ENCODE results near the gene PAFAH1B1. TPM values are rescaled to one million over a fixed set of nuclear protein-coding genes. Genes with fewer than 3 reads are reported as not detected.
"Not testable (repeated sequence)": the region's sequence is repeated elsewhere in the genome, so short reads cannot be mapped to it uniquely, and the experiment has no call there.

Gene PAFAH1B1
- total RNA-seq = 53.6 and 58.3 TPM in 2 replicates

DNA sequence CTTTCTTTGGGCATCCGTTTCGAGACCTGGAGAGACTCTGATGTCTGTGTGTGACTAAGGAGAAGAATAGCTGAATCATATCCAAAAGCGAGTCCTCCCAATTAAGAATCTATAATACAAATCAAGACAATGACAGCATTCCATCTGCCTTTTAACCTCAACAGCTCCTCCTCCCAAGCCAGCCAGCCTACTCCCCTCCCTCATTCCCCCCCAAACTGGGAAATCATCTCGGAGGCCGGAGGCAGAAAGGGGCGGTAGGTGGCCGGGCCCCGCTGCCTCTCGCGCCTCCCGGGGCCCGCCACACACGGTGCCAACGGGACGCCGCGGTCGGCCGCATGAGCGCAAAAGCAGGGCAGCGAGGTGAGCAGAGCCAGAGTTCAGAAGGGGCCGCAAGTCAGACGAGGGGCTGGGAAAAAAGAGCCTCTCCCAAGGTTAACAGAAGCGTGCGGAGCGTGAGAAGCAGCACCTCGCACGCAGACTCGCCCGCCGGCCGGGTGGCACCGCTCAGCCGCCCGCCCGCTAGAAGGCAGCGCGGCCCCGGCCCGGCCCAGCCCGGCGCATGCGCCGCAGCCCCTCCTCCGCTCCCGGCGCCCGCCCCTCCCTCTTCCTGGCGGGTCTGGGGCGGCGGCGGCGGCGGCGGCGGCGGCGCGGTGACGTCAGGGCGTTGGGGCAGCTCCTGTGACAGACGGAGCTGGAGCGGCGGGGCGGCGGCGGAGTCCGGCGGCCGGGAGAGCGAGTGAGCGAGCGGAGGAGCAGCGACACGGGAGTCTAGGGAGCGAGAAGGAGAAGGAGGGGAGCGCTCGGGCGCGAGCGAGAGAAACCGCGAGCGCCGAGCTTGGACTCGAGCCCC lies at the start of gene PAFAH1B1:
TSS of gene PAFAH1B1 (plus strand) at position 684 of the 850 bp plus-strand sequence. CDS start 44,635 bp downstream, outside the sequence.
- DNase-seq (ENCODE audit: low read depth in 2 of 2) = peak; percentile 94

DNA sequence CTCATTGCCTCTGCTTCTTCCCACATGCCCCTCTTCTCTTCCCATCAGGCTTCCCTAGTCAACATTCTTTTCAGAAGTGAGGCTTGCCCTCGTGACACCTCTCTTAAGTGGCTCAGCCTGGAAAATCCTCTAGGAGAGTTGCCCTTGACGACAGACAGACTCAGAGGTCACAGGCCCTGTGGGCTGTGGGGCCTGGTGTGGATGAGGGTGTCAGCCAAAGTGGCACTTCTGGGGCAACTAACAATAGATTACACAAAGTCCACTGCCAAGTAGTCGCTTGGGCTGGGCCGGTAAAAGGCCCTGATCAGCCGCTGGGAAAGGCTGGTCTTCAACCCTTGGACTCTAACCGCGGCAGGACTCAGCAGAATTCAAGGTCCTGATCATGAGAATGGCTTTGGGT lies 48.1 kb upstream of the PAFAH1B1 start:
- DNase-seq (ENCODE audit: low read depth in 2 of 2) = no peak

DNA sequence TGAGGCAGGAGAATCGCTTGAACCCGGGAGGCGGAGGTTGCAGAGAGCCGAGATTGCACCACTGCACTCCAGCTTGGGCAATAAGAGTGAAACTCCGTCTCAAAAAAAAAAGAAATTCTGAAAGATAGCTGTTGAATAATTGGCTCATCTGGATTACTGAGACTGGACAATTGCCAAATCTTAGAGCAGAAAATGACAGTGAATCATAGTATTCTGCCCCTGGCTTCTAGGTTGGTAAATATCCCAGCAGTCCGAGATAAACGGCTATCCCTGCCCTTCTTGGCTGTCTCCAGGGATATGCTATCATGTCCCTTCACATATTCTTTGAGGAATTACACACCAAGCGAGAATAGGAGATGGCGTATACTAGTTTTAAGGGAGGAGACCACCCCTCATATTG lies 46.3 kb upstream of the PAFAH1B1 start:
- DNase-seq (ENCODE audit: low read depth in 2 of 2) = peak in 1 of 2 donors; percentile 24

- DNase-seq (ENCODE audit: low read depth in 2 of 2) = not testable (repeated sequence)
These were observed 45.4 kb upstream of the PAFAH1B1 start for GRCh38 chr17:2548026-2548425.

DNA sequence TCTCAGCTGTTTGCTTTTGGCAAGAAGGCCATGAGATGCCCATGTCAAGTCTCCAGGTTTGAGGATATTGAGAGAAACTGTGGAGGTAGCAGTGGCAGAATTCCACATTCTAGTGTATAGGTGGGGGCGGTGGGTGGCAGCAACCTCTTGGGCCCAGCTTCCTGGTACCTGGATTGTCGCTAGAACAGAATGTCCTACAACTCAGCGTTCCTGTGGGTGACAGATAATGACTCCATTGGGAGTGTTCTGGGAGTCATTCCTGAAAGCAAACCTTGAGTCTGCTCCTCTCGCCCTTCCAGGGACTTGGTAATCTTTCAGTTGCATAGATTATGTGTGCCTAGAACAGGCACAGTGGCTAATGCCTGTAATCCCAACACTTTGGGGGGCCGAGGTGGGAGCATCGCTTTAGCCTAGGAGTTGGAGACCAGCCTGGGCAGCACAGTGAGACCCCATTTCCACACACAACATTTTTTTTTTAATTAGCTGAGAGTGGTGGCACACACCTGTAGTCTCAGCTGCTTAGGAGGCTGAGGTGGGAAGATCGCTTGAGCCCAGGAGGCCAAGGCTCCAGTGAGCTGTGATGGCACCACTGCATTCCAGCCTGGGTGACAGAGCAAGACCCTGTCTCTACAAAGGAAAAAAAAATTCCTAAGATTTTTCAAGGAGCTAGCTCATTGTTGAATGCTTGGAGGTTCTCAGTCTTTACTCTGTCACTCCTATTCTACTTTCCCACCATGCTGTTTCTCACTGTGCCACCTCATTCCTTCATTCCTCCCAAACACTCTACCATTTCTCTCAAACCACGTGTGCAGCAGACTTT lies 43.9 kb upstream of the PAFAH1B1 start:
- DNase-seq (ENCODE audit: low read depth in 2 of 2) = no peak

- DNase-seq (ENCODE audit: low read depth in 2 of 2) = peak in 1 of 2 donors; percentile 4
These were observed 42.0 kb upstream of the PAFAH1B1 start for GRCh38 chr17:2551493-2551892.

GRCh38 chr17:2551928-2552327 lies 41.5 kb upstream of the PAFAH1B1 start:
- DNase-seq (ENCODE audit: low read depth in 2 of 2) = no peak

DNA sequence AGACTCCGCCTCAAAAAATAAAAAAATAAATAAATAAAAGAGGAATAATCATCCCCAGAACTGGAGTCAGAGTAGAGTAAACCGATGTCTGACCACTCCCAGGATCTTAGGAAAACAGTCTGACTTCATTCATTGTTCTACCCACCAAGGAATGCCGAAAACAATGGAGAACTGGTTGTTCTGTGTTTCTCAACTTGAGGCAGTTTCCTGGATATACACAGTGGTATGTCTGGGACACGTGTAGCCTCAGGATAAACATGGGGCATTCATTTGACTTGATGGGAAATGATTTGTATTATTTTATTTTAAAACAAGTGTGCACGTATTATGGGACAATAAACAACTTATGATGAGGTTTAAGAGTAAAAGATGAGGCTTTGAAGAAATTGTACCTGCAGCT lies 32.8 kb upstream of the PAFAH1B1 start:
- DNase-seq (ENCODE audit: low read depth in 2 of 2) = peak in 1 of 2 donors; percentile 87

DNA sequence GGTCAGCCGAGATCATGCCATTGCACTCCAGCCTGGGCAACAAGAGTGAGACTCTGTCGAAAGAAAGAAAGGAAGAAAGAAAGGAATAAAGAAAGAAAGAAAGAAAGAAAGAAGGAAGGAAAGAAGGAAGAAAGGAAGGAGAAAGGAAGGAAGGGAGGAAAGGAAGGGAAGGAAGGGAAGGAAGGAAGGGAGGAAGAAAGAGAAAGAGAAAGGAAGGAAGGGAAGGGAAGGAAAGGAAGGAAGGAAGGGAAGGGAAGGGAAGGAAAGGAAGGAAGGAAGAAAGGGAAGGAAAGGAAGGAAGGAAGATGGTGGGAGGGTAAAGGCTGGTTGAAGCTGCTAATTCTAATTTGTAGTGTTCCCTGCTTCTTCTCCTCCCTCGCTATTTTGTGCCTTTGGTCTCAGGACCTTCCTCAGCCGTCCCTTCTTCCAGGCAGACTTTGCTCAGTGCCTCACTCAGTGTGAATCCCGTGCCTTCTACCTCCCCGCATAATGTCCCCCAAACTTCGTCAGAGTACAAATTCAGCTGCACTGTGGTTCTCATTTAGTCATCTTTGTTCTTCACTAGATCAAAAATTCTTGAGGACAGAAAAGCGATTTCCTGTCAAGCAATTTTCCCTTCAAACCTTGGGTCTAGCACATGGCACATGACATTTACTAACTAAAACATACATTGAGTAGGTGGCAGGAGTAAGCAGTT lies 31.1 kb upstream of the PAFAH1B1 start:
- DNase-seq (ENCODE audit: low read depth in 2 of 2) = no peak

GRCh38 chr17:2563061-2563460 lies 30.4 kb upstream of the PAFAH1B1 start:
- no peak for DNase-seq (ENCODE audit: low read depth in 2 of 2)

DNA sequence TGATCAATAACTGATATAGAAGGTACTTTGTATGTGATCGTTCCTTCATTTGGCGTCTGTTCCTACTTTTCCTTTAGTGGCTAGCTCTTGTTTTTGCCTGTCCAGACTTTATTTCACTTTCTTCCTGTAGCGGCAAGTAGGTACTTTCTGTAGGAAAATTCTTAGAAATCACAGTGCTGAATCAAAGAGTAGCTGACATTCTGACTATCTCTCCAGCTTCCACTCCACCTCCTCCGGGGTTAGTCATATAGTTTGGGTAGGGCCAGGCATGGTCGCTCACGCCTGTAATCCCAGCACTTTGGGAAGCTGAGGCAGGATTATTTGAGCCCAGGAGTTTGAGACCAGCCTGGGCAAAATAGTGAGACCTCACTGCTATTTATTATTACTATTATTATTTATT lies 29.9 kb upstream of the PAFAH1B1 start:
- no peak for DNase-seq (ENCODE audit: low read depth in 2 of 2)

- DNase-seq (ENCODE audit: low read depth in 2 of 2) = peak; percentile 14 to 49
These were observed 28.6 kb upstream of the PAFAH1B1 start for GRCh38 chr17:2564877-2565276.

GRCh38 chr17:2566056-2566455 lies 27.4 kb upstream of the PAFAH1B1 start:
- DNase-seq (ENCODE audit: low read depth in 2 of 2) = no peak

DNA sequence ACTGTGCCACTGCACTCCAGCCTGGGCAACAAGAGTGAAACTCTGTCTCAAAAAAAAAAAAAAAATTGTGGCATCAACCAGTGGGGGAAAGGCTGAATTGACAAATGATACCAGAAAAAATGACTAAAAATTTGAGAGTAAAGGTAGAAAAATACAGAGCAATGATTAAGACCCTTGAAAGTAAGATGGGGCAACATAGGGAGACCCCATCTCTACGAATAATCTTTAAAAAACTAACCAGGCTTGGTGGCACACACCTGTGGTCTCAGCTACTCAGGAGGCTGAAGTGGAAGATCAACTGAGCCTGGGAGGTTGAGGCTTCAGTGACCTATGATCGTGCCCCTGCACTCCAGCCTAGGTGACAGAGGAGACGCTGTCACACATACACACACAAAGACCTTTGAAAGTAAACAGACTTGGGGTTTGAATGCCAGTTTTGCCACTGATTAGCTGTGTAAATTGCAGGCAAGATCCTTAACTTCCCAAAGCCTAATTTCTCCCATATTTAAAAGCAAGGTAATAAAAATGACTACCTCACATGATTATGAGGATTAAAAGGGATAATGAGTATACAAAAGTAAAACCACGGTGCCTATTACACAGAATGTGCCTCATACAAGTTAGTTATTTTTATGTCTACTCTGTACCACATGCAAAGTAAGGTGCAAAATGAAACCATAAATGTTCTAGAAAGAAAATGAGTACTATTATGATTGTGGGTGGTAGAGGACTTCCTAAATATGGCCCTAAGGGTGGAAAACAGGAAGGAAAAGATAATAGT lies 21.7 kb upstream of the PAFAH1B1 start:
- no peak for DNase-seq (ENCODE audit: low read depth in 2 of 2)

DNA sequence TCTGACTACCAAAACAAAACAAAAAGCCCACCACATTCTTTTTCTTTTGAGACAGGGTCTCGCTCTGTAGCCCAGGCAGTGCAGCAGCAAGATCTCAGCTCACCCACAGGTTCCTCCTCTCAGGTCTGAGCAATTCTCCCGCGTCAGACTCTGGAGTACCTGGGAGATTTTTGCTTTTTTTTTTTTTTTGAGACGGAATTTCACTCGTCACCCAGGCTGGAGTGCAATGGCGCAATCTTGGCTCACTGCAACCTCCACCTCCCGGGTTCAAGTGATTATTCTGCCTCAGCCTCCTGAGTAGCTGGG lies 21.2 kb upstream of the PAFAH1B1 start:
- not testable (repeated sequence) for DNase-seq (ENCODE audit: low read depth in 2 of 2)

- no peak for DNase-seq (ENCODE audit: low read depth in 2 of 2)
These were observed 13.3 kb upstream of the PAFAH1B1 start for GRCh38 chr17:2580151-2580550.

DNA sequence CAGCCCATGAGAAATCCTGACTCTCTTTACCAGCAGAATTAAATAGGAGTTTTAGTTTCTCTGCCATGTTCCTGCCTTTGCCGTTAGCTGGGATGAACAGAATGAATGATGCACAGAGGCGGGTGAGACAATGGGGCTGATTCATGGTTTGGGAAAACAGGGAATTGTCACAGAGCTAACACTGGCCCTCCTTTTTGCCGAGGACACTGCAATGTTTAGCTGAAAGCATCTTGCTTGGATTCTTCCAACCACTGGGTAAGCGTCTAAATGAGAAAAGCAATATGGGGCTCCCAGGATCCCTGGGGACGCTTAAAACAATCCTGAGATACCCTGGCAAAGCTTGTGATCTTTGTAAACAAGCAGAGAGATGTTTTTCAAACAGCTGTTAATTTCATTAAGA lies 12.8 kb upstream of the PAFAH1B1 start:
- no peak for DNase-seq (ENCODE audit: low read depth in 2 of 2)

- no peak for DNase-seq (ENCODE audit: low read depth in 2 of 2)
These were observed 11.0 kb upstream of the PAFAH1B1 start for GRCh38 chr17:2582493-2582892.

DNA sequence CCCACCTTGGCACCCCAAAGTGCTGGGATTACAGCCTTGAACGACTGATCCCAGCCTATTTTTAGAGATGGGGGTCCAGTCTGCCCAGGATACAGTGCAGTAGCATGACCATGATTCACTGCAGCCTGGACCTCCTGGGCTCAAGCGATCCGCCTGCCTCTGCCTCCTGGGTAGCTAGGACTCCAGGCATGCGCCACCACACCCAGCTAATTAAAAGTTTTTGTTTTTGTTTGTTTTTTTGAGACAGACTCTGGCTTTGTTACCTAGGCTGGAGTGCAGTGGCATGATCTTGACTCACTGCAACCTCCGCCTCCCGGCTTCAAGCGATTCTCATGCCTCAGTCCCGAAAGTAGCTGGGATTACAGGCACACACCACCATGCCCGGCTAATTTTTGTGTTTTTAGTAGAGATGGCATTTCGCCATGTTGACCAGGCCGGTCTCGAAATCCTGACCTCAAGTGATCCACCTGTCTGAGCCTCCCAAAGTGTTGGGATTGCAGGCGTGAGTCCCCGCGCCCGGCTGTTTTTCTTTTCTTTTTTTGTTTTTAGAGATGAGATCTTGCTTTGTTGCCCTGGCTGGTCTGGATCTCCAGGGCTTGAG lies 2.3 kb upstream of the PAFAH1B1 start:
- no peak for DNase-seq (ENCODE audit: low read depth in 2 of 2)

GRCh38 chr17:2593821-2594721 lies 617 bp downstream of the PAFAH1B1 start:
- peak; percentile 75 to 77 for DNase-seq (ENCODE audit: low read depth in 2 of 2)

Measured in lung microvascular endothelial cell (primary cell).